ENCODE measurements around the gene GPR15LG. TPM values are rescaled to one million over a fixed set of nuclear protein-coding genes. Genes with fewer than 3 reads are reported as not detected.

GPR15LG gene
- total RNA-seq, 1 donor from 2014 or later: not detected

DNA sequence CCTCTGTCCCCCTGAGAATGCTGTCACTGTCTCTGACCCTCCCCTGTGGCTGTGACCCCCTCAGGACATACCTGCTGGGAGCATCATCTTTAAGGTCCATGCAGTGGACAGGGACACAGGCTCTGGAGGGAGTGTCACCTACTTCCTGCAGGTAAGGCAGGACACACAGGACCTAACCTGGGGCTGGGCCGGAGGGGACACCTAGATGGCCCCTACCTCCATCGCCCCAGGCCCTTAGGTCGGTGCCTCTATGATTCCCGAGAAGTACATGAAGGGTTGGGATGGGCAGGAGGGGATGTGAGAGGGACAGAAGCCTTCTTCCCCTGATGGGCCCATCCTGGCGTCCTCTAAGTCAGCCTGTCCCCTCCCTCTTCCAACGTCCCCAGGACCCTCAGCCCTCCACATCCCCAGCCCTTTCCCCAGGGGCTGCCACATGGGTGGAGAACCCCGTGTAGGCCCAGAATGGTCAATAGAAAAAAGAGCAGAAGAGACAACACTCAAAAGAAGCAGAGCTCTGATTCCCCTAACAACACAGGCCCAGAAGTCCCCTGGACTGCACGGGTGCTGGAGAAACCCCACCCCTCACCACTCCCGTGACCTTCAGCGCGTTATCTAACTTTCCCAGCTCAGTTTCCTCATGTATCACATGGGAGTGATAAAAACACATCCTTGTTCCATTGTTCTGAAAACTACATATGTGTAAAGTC, 27.1 kb downstream of the GPR15LG start:
- H3K27me3 ChIP-seq (ENCODE audit: control insufficient read depth in 3 of 3, insufficient read depth in 3 of 3, low read length in 3 of 3): peaks cover 18 to 31% (median 29%) of the 10 kb centered on the region in 3 donors
- no peaks in the 10 kb centered on the region for H3K9me3 ChIP-seq (ENCODE audit: control insufficient read depth in 3 of 3, low read length in 3 of 3)
- H3K4me3 ChIP-seq (ENCODE audit: low read length in 3 of 3): no peak overlapping the region
- no peaks in the 10 kb centered on the region for H3K4me1 ChIP-seq (ENCODE audit: control insufficient read depth in 3 of 3, insufficient read depth in 3 of 3, low read length in 3 of 3)
- H3K27ac ChIP-seq (ENCODE audit: low read depth, low read length): no peak overlapping the region
- no peaks in the 10 kb centered on the region for H3K36me3 ChIP-seq (ENCODE audit: control insufficient read depth in 3 of 3, insufficient read depth in 3 of 3, low read length in 3 of 3)
- no peak overlapping the region for H3K9ac ChIP-seq (ENCODE audit: low read depth in 1 of 3, low read length in 3 of 3)

DNA sequence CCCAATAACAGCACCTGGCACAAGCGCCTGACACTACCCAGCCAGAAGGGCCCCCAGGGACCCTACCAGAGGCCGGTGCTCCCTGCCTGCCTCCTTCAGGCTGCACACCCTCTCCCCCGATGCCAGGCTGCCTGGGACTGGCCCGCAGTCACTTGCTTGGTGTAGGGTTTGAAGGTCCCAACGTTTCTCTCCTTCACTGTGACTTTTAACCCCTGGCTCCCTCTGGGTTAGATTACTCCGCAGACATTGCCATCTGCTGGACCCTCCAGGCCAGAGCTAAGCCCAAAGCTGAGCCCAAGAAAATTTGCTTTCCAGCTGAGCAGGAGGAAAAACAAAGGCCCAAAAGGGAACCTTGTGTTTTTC, 27.6 kb downstream of the GPR15LG start:
- H3K4me1 ChIP-seq (ENCODE audit: control insufficient read depth in 3 of 3, insufficient read depth in 3 of 3, low read length in 3 of 3): no peaks in the 10 kb centered on the region
- no peaks in the 10 kb centered on the region for H3K36me3 ChIP-seq (ENCODE audit: control insufficient read depth in 3 of 3, insufficient read depth in 3 of 3, low read length in 3 of 3)
- H3K9me3 ChIP-seq (ENCODE audit: control insufficient read depth in 3 of 3, low read length in 3 of 3): no peaks in the 10 kb centered on the region
- no peak overlapping the region for H3K9ac ChIP-seq (ENCODE audit: low read depth in 1 of 3, low read length in 3 of 3)
- no peak overlapping the region for H3K27ac ChIP-seq (ENCODE audit: low read depth, low read length)
- peaks cover 13 to 27% (median 24%) of the 10 kb centered on the region in 3 donors for H3K27me3 ChIP-seq (ENCODE audit: control insufficient read depth in 3 of 3, insufficient read depth in 3 of 3, low read length in 3 of 3)
- H3K4me3 ChIP-seq (ENCODE audit: low read length in 3 of 3): no peak overlapping the region

DNA sequence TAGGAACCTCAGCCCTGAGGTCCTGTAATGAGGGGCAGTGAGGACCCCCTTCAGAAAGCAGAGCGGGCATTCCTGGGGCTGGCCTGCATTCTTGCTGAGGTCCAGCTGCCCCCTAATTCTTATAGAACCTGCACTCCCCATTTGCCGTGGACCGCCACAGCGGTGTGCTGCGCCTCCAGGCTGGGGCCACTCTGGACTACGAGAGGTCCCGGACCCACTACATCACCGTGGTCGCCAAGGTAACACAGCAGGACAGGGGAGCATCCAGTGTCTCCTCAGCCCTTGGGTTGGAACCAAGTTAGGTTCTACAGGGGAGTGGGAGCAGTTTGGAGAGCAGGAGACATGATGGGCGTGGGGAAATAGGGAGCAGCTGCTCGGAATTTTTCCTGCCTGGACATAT, 28.1 kb downstream of the GPR15LG start:
- H3K27me3 ChIP-seq (ENCODE audit: control insufficient read depth in 3 of 3, insufficient read depth in 3 of 3, low read length in 3 of 3): peaks cover 9 to 23% (median 22%) of the 10 kb centered on the region in 3 donors
- H3K9ac ChIP-seq (ENCODE audit: low read depth in 1 of 3, low read length in 3 of 3): no peak overlapping the region
- H3K9me3 ChIP-seq (ENCODE audit: control insufficient read depth in 3 of 3, low read length in 3 of 3): no peaks in the 10 kb centered on the region
- no peak overlapping the region for H3K27ac ChIP-seq (ENCODE audit: low read depth, low read length)
- H3K4me3 ChIP-seq (ENCODE audit: low read length in 3 of 3): no peak overlapping the region
- H3K36me3 ChIP-seq (ENCODE audit: control insufficient read depth in 3 of 3, insufficient read depth in 3 of 3, low read length in 3 of 3): no peaks in the 10 kb centered on the region
- no peaks in the 10 kb centered on the region for H3K4me1 ChIP-seq (ENCODE audit: control insufficient read depth in 3 of 3, insufficient read depth in 3 of 3, low read length in 3 of 3)

DNA sequence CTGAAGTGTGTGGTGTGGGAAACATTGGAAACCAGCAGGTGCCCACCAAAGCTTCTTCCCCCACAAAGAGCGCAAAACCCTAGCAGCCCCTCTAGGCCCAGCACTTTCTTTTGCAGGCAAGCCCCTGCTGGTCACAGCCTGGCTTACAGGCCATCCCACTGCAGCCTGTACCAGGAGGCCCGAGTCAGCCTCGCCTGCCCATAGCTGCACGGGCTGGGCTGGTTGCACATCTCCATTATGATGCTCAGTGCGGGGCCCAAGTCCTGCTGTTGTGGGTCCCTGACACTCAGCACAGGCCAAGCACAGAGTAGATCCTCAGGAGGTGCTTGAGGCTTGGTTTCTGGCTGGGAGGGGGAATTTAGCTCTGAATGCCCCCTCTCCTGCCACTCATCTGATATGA, 28.7 kb downstream of the GPR15LG start:
- no peaks in the 10 kb centered on the region for H3K4me1 ChIP-seq (ENCODE audit: control insufficient read depth in 3 of 3, insufficient read depth in 3 of 3, low read length in 3 of 3)
- H3K4me3 ChIP-seq (ENCODE audit: low read length in 3 of 3): no peak overlapping the region
- no peaks in the 10 kb centered on the region for H3K36me3 ChIP-seq (ENCODE audit: control insufficient read depth in 3 of 3, insufficient read depth in 3 of 3, low read length in 3 of 3)
- no peak overlapping the region for H3K27ac ChIP-seq (ENCODE audit: low read depth, low read length)
- no peak overlapping the region for H3K9ac ChIP-seq (ENCODE audit: low read depth in 1 of 3, low read length in 3 of 3)
- peaks cover 5 to 18% (median 16%) of the 10 kb centered on the region in 3 donors for H3K27me3 ChIP-seq (ENCODE audit: control insufficient read depth in 3 of 3, insufficient read depth in 3 of 3, low read length in 3 of 3)
- no peaks in the 10 kb centered on the region for H3K9me3 ChIP-seq (ENCODE audit: control insufficient read depth in 3 of 3, low read length in 3 of 3)

DNA sequence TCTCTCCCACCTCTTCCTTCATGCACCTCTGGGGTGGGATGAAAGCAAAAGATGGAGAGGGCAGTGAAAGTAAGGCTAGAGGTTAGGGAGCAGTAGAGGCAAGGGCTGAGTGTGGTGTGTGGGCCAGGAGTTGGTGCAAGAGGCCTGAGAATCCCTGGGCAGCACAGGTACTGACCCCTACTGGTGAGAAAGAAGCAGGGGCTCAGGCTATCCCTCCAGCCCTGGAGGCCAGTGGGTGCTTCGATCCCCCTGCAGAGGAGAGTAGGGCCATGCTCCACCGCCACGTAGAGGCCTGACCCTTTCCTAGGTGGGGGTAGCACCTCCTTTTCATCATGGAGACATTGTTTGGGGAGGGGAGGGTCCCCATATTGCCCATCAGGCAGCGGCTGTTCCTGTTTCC, 30.5 kb downstream of the GPR15LG start:
- no peaks in the 10 kb centered on the region for H3K4me1 ChIP-seq (ENCODE audit: control insufficient read depth in 3 of 3, insufficient read depth in 3 of 3, low read length in 3 of 3)
- no peak overlapping the region for H3K4me3 ChIP-seq (ENCODE audit: low read length in 3 of 3)
- no peaks in the 10 kb centered on the region for H3K36me3 ChIP-seq (ENCODE audit: control insufficient read depth in 3 of 3, insufficient read depth in 3 of 3, low read length in 3 of 3)
- no peak overlapping the region for H3K9ac ChIP-seq (ENCODE audit: low read depth in 1 of 3, low read length in 3 of 3)
- H3K27me3 ChIP-seq (ENCODE audit: control insufficient read depth in 3 of 3, insufficient read depth in 3 of 3, low read length in 3 of 3): peaks cover 0 to 13% (median 5%) of the 10 kb centered on the region in 3 donors
- H3K27ac ChIP-seq (ENCODE audit: low read depth, low read length): no peak overlapping the region
- H3K9me3 ChIP-seq (ENCODE audit: control insufficient read depth in 3 of 3, low read length in 3 of 3): no peaks in the 10 kb centered on the region

DNA sequence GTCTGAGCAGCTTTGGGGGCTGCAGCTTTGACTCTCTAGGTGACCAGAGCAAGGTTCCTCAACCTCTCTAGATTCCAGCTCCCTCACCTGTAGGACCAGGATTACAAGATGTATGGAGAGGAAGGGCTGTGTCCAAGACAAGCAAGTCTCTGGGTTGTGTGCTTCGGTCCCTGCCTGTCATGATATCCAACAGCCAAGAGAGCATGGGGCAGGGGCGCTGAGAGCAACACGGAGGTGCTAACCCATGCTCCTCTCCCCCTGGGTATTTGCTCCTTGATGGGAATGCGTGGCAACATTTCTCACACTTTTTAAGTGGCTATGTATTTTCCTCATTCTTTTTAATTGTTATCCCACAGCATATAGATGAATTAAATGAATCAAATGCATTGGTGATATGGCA, 31.0 kb downstream of the GPR15LG start:
- Histone ChIP-seq H3K4me3 (ENCODE audit: low read length in 3 of 3) (no peak overlapping the region), H3K9me3 (ENCODE audit: control insufficient read depth in 3 of 3, low read length in 3 of 3) (no peaks in the 10 kb centered on the region), H3K27me3 (ENCODE audit: control insufficient read depth in 3 of 3, insufficient read depth in 3 of 3, low read length in 3 of 3) (peaks cover 0 to 13% (median 5%) of the 10 kb centered on the region in 3 donors), H3K36me3 (ENCODE audit: control insufficient read depth in 3 of 3, insufficient read depth in 3 of 3, low read length in 3 of 3) (no peaks in the 10 kb centered on the region), H3K9ac (ENCODE audit: low read depth in 1 of 3, low read length in 3 of 3) (no peak overlapping the region), H3K4me1 (ENCODE audit: control insufficient read depth in 3 of 3, insufficient read depth in 3 of 3, low read length in 3 of 3) (no peaks in the 10 kb centered on the region), H3K27ac (ENCODE audit: low read depth, low read length) (no peak overlapping the region)

GRCh38 chr10:84205049-84205852, 31.6 kb downstream of the GPR15LG start:
- Histone ChIP-seq H3K27me3 (ENCODE audit: control insufficient read depth in 3 of 3, insufficient read depth in 3 of 3, low read length in 3 of 3) (peaks cover 0 to 13% (median 5%) of the 10 kb centered on the region in 3 donors), H3K4me1 (ENCODE audit: control insufficient read depth in 3 of 3, insufficient read depth in 3 of 3, low read length in 3 of 3) (no peaks in the 10 kb centered on the region), H3K36me3 (ENCODE audit: control insufficient read depth in 3 of 3, insufficient read depth in 3 of 3, low read length in 3 of 3) (no peaks in the 10 kb centered on the region), H3K4me3 (ENCODE audit: low read length in 3 of 3) (no peak overlapping the region), H3K9me3 (ENCODE audit: control insufficient read depth in 3 of 3, low read length in 3 of 3) (no peaks in the 10 kb centered on the region), H3K9ac (ENCODE audit: low read depth in 1 of 3, low read length in 3 of 3) (no peak overlapping the region), H3K27ac (ENCODE audit: low read depth, low read length) (no peak overlapping the region)

DNA sequence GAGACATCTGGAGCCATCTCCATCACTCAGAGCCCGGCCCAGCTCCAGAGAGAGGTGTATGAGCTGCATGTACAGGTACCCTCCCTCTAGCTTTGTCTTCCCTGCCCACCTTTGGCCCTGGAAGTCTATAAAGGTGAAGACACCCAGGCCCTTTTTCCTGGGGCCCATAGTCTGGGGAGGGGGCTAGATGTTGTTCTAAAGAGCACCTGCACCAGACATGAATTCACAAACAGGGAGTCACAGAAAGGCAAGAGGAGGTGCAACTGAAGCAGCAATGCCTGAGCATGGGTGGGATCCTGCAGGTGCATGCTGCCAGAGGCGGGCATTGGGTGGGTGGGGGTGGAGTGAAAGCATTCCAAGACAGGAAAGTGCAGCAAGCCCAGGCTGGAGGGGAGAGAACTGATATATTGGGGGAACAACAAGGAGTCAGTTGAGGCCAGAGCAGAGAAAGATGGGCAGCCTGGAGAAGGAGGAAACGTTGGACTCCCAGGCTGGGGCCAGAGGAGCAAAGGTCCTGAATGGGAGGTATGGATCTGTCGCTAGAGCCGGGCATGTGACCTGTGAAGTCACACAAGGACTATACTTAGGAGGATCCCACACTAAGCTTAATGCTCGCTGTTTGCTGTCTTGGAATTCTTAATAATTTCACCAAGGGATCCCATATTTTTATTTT, 32.4 kb downstream of the GPR15LG start:
- peaks cover 0 to 13% (median 10%) of the 10 kb centered on the region in 3 donors for H3K27me3 ChIP-seq (ENCODE audit: control insufficient read depth in 3 of 3, insufficient read depth in 3 of 3, low read length in 3 of 3)
- peaks cover 0 to 2% (median 0%) of the 10 kb centered on the region in 3 donors for H3K9me3 ChIP-seq (ENCODE audit: control insufficient read depth in 3 of 3, low read length in 3 of 3)
- no peak overlapping the region for H3K9ac ChIP-seq (ENCODE audit: low read depth in 1 of 3, low read length in 3 of 3)
- no peaks in the 10 kb centered on the region for H3K4me1 ChIP-seq (ENCODE audit: control insufficient read depth in 3 of 3, insufficient read depth in 3 of 3, low read length in 3 of 3)
- H3K4me3 ChIP-seq (ENCODE audit: low read length in 3 of 3): no peak overlapping the region
- H3K27ac ChIP-seq (ENCODE audit: low read depth, low read length): no peak overlapping the region
- no peaks in the 10 kb centered on the region for H3K36me3 ChIP-seq (ENCODE audit: control insufficient read depth in 3 of 3, insufficient read depth in 3 of 3, low read length in 3 of 3)

GRCh38 chr10:84208023-84208422, 34.4 kb downstream of the GPR15LG start:
- H3K27me3 ChIP-seq (ENCODE audit: control insufficient read depth in 3 of 3, insufficient read depth in 3 of 3, low read length in 3 of 3): peaks cover 0 to 14% (median 12%) of the 10 kb centered on the region in 3 donors

GRCh38 chr10:84211566-84211965, 38.0 kb downstream of the GPR15LG start:
- H3K9ac ChIP-seq (ENCODE audit: low read depth in 1 of 3, low read length in 3 of 3): no peak overlapping the region
- H3K36me3 ChIP-seq (ENCODE audit: control insufficient read depth in 3 of 3, insufficient read depth in 3 of 3, low read length in 3 of 3): no peaks in the 10 kb centered on the region
- H3K27me3 ChIP-seq (ENCODE audit: control insufficient read depth in 3 of 3, insufficient read depth in 3 of 3, low read length in 3 of 3): peaks cover 0 to 17% (median 5%) of the 10 kb centered on the region in 3 donors
- H3K9me3 ChIP-seq (ENCODE audit: control insufficient read depth in 3 of 3, low read length in 3 of 3): peaks cover 0 to 2% (median 0%) of the 10 kb centered on the region in 3 donors
- H3K4me3 ChIP-seq (ENCODE audit: low read length in 3 of 3): no peak overlapping the region
- H3K27ac ChIP-seq (ENCODE audit: low read depth, low read length): no peak overlapping the region
- no peaks in the 10 kb centered on the region for H3K4me1 ChIP-seq (ENCODE audit: control insufficient read depth in 3 of 3, insufficient read depth in 3 of 3, low read length in 3 of 3)

More at GRCh38 chr10:84208023-84208422, 34.4 kb downstream of the GPR15LG start:
- peaks cover 0 to 2% (median 0%) of the 10 kb centered on the region in 3 donors for H3K9me3 ChIP-seq (ENCODE audit: control insufficient read depth in 3 of 3, low read length in 3 of 3)
- H3K4me3 ChIP-seq (ENCODE audit: low read length in 3 of 3): no peak overlapping the region
- no peaks in the 10 kb centered on the region for H3K4me1 ChIP-seq (ENCODE audit: control insufficient read depth in 3 of 3, insufficient read depth in 3 of 3, low read length in 3 of 3)
- no peaks in the 10 kb centered on the region for H3K36me3 ChIP-seq (ENCODE audit: control insufficient read depth in 3 of 3, insufficient read depth in 3 of 3, low read length in 3 of 3)
- no peak overlapping the region for H3K9ac ChIP-seq (ENCODE audit: low read depth in 1 of 3, low read length in 3 of 3)
- H3K27ac ChIP-seq (ENCODE audit: low read depth, low read length): no peak overlapping the region

Measured in skeletal muscle tissue (tissue), 4 donors.